CD4-positive, alpha-beta T cell treated with Interleukin-2 at 100 ng/mL for 4 hours (primary cell): ENCODE results near the gene ZP2.
"Not testable (repeated sequence)": the region's sequence is repeated elsewhere in the genome, so short reads cannot be mapped to it uniquely, and the experiment has no call there.

Source experiments
- DNase-seq: peaks from one replicate; pipeline ENCODE4 v3.0.0-alpha.2; 2020; ENCODE audit warnings: low spot score

The ZP2 gene

DNA sequence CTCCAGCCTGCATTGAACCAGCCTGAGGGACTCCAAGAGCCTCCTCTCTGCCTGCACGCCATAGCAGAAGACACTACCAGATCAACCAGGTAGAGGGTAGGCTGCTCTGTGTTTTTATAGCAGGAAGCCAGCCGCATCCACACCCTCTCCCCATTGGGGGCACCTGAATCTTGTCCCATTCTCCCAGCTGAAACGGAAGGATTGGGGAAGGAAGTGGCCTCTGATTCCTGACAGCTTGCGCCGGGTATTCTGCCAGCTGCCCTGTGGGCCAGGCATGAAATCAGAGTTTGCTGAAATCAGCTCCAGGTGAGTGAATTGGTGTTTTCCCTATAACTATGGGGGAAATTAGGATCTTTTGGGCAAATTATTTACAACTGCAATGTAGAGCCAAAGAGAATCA, at the start of gene ZP2:
Gene ZP2 (minus strand): TSS at position 89 of the 400 bp plus-strand sequence. CDS start 27 bp downstream, at position 62.
- DNase-seq: no peak

DNA sequence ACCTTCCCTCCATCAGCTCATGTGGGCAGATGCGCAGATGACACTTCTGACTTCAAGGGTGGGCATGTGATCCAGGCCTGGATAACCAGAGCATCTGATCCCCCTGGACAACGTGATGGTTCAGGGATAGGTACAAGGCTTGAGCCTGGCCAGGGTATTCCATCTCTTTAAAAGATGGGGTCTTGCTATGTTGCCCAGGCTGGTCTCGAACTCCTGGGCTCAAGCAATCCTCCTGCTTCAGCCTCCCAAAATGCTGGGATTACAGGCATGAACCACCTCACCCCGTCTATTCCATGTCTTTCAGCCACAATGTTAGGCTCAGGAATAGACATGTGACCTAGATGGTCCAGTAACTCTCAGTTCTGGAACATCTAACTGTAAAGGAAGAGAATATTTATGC, 45.9 kb upstream of the ZP2 start:
- DNase-seq: no peak

DNA sequence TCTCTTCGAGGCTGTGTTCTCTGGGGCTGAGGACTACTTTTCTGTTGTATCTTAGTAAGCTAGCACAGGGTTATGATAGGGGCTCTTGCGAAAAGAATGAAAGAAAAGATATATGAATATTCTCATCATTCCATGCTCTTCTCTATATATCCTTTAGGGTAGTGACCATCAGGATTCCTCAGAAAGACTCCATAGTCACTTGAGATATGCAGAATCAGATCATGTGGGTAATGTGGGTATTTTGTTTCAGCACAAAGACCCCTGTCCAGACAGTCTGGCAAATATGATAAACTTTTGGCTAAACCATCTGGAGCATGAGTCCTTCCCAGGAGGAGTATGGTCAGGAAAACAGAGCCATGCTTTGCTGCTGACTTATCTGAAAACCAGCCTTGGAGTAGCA, 45.3 kb upstream of the ZP2 start:
- no peak for DNase-seq

DNA sequence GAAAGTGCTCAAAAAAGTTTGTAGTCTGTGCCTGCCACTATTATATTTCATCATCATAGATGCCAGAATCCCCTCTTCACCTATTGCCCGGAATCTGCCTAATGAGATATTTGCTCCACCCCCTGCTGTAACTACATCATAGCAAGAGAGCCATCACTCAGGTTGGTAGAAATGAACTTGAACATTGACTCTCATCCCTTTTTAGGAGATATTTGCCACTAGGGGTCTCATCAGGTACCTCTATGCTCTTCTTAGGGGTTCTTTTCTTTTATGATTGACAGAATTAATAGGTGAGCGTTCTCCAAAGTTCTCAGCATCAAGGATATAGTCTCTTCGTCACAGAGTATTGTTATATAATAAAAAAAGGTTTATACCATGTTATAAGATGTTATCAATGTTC, 42.1 kb upstream of the ZP2 start:
- no peak for DNase-seq

DNA sequence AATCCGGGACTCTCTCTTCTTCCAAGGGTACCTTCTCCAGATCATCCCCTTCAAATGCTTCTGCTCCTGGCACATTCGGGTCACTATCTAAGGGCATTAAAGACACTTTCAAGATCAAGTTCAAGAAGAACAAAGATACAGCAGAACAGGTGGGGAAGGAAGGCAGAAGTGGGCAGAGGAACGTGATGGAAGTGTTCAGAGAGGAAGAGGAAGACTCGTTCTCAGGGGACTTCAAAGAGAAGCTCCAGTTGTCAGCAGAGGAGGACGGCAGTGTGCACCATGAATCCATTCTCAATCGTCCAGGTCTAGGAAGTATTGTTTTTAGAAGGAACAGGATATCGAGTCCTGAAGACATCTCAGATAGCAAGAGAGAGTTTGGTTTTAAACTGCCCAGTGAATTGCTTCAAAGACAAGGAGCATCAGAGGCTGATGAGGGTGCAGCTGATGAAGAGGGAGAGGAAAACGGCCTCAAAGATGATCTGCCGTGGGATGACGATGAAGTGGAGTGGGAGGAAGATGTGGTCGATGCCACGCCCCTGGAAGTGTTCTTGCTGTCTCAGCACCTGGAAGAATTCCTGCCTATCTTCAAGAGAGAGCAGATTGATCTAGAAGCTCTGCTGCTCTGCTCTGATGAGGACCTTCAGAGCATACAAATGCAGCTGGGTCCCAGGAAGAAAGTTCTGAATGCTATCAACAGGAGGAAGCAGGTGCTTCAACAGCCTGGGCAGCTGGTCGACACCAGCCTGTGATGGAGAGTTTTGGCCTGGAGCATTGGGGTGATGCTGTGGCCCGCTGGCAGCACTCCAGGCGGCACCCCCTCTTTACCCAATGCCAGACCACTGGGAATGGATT, 38.9 kb upstream of the ZP2 start:
- no peak for DNase-seq

DNA sequence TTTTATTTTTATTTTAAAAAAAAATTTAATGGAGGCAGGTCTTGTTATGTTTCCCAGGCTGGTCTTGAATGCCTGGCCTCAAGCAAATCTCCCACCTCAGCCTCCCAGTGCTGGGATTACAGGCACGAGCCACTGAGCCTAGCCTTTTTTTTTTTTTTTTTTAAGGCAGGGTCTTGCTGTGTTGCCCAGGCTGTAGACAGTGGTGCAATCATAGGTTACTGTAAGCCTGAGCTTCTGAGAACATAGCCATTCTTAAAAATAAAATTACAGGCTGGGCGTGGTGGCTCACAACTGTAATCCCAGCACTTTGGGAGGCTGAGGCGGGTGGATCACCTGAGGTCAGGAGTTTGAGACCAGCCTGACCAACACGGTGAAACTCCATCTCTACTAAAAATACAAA, 36.8 kb upstream of the ZP2 start:
- not testable (repeated sequence) for DNase-seq

DNA sequence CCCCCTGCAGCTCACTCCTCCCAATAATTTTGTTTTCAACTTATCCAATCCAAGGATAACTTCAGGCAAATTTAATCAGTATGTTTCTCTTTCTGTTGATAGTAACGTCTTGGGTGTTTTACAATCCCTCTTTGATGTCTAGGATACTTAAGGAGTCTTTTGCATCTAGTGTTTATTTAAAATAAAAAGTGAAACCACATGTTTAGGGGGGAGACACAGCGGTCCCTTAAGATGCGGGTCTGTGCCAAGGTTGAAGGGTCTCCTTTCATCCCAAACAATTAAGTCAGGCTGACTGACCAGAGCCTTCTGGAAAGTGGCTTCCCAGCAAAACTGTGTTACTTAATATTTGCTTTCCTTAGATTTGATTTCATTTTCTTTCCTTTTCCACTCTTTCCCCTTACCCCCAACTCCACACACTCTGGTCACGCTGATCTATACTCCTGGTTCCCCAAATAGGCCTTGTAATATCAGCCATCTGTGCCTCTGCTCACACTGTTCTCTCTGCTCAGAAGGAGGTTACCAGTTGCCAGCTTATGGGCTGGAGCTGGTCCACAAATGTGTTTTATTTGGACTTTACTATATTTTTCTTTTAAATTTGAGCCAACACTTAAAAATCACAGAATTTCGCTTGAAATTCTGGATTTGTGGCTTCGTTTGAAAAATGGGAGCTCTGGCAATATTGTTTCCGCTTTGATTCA, 33.3 kb upstream of the ZP2 start:
- no peak for DNase-seq

DNA sequence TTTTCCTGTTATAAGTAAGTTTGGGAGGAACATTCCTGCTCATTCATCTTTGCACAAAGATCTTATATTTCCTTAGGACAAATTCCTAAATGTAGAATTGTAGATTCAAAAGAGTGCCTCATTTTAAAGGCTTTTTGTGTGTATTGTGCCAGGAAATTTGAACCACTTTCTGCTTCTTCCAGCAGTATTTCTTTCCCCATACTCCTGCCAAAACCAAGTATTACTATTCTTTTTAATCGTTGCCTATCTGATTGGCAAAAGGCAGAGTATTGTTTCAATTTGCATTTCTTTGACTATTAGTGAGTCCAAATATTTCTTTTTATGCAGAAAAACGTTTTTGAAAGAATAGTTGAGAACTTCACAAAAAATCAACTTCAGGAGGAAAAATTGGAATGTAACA, 31.4 kb upstream of the ZP2 start:
- DNase-seq: no peak

DNA sequence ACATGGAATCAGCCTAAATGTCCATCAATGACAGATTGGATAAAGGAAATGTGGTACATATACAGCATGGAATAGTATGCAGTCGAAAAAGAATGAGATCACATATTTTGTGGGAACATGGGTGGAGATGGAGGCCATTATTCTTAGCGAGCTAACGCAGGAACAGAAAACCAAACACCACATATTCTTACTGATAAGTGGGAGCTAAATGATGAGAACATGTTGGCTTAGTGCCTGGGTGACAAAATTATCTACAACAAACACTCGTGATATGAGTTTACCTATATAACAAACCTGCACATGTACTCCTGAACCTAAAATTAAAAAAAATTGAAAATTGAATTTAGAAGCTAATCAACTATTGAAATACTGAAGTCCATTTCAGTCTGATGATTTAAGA, 28.3 kb upstream of the ZP2 start:
- DNase-seq: no peak

DNA sequence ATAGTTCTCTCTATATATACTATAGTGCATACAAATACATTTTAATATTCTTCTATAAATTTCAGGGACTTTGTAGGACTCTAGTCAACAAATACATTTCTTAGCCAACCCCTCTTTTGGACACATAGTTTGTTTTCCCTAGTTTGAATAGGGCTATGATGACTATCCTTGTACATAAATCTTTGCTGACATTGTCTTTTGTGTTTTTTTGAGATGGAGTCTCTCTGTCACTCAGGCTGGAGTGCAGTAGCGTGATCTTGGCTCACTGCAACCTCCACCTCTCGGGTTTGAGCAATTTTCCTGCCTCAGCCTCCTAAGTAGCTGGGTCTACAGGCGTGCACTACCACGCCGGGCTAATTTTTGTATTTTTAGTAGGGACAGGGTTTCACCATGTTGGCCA, 25.5 kb upstream of the ZP2 start:
- DNase-seq: no peak

DNA sequence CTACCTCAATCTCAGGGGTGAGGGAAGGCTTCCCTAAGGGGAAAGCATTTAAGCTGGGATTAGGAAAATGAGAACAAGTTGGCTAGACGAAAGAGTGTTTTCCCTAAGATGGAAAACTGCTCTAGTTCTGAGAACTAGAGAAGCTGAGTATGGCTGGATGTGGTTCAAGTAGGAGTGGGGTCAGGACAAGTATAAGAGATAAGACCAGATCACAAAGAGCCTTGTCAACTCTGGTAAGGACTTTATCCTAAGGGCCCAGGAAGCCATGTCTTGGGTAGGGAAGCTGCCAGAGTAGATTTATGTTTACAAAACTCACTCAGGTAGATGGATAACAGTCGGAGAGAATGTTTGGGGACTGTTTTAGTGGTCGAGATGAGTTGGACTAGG, 23.8 kb upstream of the ZP2 start:
- no peak for DNase-seq

DNA sequence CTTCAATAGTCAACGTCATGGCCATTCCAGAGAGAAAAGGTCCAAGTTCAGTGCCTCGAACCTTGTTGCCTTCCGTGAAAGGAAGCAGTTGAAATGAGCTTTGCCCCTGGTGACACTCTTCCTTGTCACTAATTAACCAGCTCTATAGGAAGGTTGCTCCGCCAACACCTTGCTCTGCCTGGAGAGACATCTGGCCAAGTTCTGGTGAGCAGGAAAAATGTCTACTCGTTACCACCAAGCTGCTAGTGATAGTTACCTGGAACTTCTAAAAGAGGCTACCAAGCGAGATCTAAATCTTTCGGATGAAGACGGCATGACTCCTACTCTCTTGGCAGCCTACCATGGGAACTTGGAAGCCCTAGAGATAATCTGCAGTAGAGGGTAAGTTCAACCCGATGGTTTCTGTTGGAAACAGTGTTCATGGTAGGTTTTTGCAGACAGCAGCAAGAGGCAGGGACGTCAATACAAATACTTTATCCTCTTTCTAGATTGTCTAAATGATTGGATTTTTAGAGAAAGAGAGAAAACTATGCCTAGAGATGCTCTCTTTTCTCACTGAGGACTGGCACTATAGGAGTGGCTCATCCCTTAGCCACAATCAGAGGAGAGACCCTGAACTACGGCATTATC, 22.3 kb upstream of the ZP2 start, which contains the start of gene ANKS4B:
Gene ANKS4B (plus strand): TSS at position 179 of the 630 bp plus-strand sequence. CDS start 39 bp downstream, at position 218.
- no peak for DNase-seq

DNA sequence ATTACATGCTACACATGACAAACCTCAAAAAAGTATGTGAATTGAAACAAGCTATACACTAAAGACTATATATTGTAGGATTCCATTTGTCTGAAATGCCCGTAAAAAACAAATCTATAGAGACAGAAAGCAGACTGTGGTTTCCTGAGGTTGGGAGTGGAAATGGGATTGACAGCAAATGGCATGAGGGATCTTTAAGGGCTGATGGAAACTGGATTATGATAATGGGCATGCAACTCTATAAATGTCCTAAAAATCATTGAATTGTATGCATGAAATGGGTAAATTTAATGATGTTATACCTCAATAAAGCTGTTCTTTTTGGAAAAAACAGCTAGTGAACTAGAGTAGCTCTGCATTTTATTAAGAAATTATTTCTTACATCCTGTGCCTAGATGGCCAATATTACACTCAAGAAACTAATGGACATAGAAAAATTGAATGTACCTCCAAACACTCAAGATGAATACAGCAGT, 21.7 kb upstream of the ZP2 start:
- no peak for DNase-seq

DNA sequence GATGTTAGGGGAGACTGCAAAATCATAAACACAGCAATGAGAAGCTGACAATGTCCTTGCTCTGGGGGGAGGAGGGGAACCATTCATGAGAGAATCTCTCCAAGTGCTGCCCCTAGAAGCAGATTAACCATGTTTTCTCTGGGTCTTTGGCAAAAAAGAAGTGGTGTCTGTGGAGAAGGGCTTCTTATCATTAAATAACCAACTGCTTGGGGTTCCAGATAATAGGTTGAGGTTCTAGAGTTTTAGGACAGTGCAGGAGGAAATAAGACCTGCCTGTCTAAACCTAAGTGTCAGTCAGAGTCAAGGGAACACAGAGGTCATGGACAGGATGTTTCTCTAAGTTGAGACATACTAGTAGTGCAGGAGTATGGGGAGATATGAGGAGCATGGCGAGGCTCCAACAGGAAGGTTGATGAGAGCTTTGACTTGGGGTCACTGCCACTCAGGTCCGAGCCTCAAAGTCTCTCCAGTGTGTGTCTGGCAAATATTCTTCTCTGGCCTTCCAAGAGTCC, 17.0 kb upstream of the ZP2 start:
- DNase-seq: no peak

DNA sequence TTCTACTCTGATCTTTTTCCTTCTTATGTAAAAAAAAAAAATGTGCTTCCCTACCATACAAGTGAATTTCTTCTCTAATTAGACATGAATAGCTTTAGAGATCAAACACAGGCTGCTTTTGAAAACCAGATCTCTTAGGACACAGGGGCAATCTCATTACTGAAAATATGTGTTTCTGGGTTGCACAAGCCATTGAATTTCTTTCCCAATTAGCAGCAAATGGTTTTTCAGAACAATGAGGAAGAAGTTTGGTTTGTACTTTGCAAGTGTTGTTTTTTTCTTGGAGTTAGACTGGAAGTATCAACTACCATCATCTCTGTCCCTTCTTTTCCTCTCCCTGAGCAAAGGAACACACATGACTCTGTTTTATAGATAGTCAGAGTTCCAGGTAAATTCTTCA, 16.5 kb upstream of the ZP2 start:
- DNase-seq: no peak

DNA sequence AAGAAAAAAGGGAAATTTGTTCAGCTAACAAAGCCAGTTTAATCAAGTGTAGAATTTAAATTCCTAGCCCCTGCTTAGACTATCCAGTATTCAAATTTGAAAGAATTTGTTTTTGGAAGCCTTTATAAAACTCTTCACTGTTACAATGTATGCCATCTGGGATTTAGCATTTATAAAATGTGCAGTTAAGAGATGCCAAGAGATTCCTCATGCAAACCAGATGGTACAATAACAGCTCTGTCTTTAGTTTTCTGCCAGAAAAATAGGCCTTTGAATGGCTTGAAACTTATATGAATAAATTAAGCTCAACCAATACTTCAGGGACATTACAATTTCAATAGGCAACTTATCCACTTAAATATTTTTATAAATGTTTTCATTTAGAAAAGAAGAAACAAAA, 15.4 kb upstream of the ZP2 start:
- DNase-seq: no peak

DNA sequence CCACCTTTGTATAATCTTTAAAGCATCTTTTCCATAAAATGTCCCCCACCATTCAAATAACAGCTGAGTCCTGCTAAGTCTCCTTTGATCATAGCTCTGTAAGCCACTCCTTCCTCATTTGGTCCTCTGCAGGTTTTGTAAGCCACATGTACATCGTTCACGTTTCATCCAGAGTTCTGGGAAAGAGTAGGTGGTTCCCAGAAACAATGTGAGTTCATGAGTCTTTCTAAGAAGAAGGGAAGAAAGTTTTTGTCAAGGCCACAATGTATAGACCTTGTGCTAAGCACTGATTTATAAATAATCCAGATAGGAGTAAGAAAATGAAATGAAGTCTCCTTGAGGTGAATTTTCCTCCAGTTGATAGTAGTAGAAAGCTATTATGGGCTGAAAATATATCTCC, 13.4 kb upstream of the ZP2 start:
- DNase-seq: no peak

DNA sequence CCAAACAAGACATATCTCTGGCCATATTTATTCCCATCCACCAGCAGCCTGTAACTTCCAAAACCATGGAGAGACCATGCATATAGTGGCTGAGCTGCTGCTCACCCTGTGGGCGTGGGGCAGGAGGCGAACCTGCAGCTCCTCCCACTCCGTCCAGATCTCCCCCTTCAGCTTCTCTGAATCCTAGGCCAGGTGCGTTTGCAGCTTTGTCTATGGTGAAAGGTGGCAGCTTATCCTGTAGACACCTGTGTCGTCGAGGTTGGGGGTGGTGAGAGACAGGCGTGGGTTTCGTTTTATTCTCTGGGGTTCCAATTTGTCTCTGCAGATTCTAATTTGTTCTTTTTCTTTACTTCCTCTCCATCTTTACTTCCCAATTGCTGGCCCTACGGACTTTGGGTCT, 12.4 kb upstream of the ZP2 start:
- no peak for DNase-seq

DNA sequence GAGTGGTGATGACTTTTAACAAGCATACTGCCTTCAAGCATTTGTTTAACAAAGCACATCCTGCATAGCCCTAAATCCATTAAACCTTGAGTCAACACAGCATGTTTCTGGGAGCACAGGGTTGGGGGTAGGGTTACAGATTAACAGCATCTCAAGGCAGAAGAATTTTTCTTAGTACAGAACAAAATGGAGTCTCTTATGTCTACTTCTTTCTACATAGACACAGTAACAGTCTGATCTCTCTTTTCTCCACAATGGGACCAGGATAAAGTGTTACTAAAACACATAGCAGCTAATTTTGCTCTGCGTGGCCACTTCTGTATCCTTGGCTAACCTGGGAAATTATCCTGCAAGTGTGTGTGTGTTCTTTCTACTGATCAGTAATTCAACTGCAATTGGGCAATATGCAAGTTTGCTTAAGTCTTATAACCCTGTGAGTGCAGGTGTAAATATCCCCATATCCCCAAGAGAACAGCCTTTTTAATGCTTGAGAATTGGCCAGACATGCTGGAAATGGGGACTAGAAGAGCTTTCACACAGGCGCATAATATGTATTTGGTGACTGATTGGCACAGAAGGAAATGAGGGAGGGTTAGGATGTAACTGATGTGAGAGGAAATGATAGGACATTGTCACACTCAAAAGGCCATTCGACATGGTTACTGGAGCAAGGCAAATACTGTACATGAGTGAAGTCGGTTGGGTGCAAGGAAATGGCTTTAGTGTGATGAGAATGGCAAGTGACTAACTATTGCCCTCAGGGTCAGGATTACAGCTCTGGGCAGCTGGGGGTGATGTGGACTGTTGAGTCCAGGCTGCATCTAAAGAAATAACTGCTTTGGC, 11.3 kb upstream of the ZP2 start:
- no peak for DNase-seq

DNA sequence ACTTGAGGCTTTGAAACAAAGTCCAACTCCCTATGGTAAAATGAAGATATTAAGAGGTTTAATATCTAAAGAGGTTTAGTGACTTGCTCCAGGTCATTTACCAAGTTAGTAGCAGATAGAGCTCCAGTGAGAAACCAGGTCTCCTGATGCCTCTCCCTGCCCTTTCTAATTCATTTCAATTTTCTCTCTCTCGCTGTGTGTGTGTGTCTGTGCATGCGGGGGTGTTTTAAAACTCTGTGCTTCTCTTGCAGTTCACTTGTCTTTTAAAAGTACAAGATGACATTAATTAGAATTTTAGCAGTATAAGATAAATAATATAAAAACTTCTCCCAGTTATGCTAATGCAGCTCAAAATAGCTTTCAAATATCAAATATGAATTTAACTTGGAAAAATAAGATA, 8.2 kb upstream of the ZP2 start:
- no peak for DNase-seq

DNA sequence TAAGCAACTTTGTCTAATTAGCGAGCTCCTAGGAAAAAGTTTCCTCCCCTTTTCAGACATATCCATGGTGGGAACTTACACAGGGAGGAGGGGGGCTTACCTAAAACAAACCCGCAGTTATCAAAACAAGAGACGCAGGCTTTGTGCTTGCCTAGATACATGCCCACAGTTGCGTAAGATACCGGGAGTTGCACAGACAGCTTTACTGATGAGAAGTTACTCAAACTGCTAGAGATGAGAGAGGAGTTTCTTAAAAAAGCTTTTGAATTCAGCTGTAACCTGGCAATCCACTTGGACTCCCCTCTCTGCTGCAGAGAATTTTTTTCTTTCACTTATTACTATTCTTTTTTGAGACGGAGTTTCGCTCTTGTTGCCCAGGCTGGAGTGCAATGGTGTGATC, 6.8 kb upstream of the ZP2 start:
- DNase-seq: no peak

DNA sequence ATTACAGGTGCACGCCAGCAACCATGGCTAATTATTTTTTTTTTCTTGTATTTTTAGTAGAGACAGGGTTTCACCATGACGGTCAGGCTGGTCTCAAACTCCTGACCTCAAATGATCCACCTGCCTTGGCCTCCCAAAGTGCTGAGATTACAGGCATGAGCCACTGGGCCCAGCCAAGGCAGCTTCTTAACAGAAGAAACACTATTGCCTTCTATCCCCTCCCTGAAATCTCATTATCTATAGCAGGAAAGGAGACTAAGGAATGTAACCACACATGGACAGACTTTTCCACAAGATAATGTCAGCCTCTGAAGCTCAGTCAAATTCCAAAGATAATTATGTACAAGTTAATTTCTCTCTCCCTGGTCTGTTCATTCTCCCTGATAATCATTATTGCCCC, 5.7 kb upstream of the ZP2 start:
- DNase-seq: no peak
